Osteoblast (primary cell): Measurements from ENCODE around the gene ACOT6. TPM values are rescaled to one million over a fixed set of nuclear protein-coding genes. Genes with fewer than 3 reads are reported as not detected.
"Not testable (repeated sequence)": the region's sequence is repeated elsewhere in the genome, so short reads cannot be mapped to it uniquely, and the experiment has no call there.

ENCODE experiments used
- DNase-seq: peaks from one replicate; pipeline ENCODE4 v3.0.0; 2011; ENCODE audit warnings: low spot score, mixed read lengths; ENCODE audit not compliant: insufficient read length; ENCODE audit errors: missing footprints
- H2AFZ ChIP-seq: 2 replicates; pipeline ENCODE4 v1.6.0; 2011; ENCODE audit warnings: mild to moderate bottlenecking, low read length
- H3K27ac ChIP-seq: 2 replicates; pipeline ENCODE4 v1.5.1; 2011; ENCODE audit warnings: mild to moderate bottlenecking, low read depth, low read length, moderate library complexity
- H3K27me3 ChIP-seq: 2 replicates; pipeline ENCODE4 v1.6.0; 2012; ENCODE audit warnings: mild to moderate bottlenecking, control low read depth, inconsistent platforms, low read length, moderate library complexity; ENCODE audit not compliant: insufficient read depth
- H3K36me3 ChIP-seq: 2 replicates; pipeline ENCODE4 v1.5.1; 2011; ENCODE audit warnings: mild to moderate bottlenecking, low read length, control low read depth, moderate library complexity; ENCODE audit not compliant: insufficient read depth
- H3K4me1 ChIP-seq: 2 replicates; pipeline ENCODE4 v1.5.1; 2011; ENCODE audit warnings: mild to moderate bottlenecking, low read length, control low read depth, moderate library complexity; ENCODE audit not compliant: insufficient read depth
- H3K4me2 ChIP-seq: 2 replicates; pipeline ENCODE4 v1.6.0; 2011; ENCODE audit warnings: mild to moderate bottlenecking, low read length; ENCODE audit not compliant: insufficient read depth
- H3K4me3 ChIP-seq: fragments of 200-600 bp; sonication (generic); 3 replicates; pipeline ENCODE4 v1.5.1; 2012; ENCODE audit warnings: mild to moderate bottlenecking, low read length, inconsistent platforms; ENCODE audit not compliant: insufficient read depth
- H3K79me2 ChIP-seq: 2 replicates; pipeline ENCODE4 v1.6.0; 2012; ENCODE audit warnings: mild to moderate bottlenecking, low read length, control low read depth, inconsistent platforms; ENCODE audit not compliant: insufficient read depth
- H3K9me3 ChIP-seq: 2 replicates; pipeline ENCODE4 v1.5.1; 2011; ENCODE audit warnings: low read depth, low read length, control low read depth
- H4K20me1 ChIP-seq: 2 replicates; pipeline ENCODE4 v1.6.0; 2012; ENCODE audit warnings: mild to moderate bottlenecking, low read length, control low read depth; ENCODE audit not compliant: insufficient read depth
- CTCF ChIP-seq: IDR thresholded peaks from 2 replicates; pipeline ENCODE4 v1.5.1; 2011; ENCODE audit warnings: mild to moderate bottlenecking, low read depth, low read length, moderate library complexity; ENCODE audit errors: extremely low read depth
- total RNA-seq: library from RNA; depleted of rRNA; stranded (reverse); fragments of >200 nt; gene quantifications from 2 replicates; pipeline ENCODE4 v1.2.3, GENCODE V29; 2012

ACOT6 gene
- total RNA-seq, 1 donor = not detected

- H3K4me1 ChIP-seq = peaks cover 17% of the 10 kb centered on the region
- H3K4me2 ChIP-seq = peak overlapping the region; percentile 81
- H3K79me2 ChIP-seq = peaks cover 19% of the 10 kb centered on the region
- H3K27me3 ChIP-seq = no peaks in the 10 kb centered on the region
- peak overlapping the region; percentile 76 for H3K27ac ChIP-seq
- H3K4me3 ChIP-seq = peak overlapping the region; percentile 88
- no peaks in the 10 kb centered on the region for H4K20me1 ChIP-seq
- TF ChIP-seq CTCF = no peak
- peak overlapping the region; percentile 82 for H2AFZ ChIP-seq
- DNase-seq = peak; percentile 77
- H3K36me3 ChIP-seq = no peaks in the 10 kb centered on the region
- no peaks in the 10 kb centered on the region for H3K9me3 ChIP-seq
Observed at GRCh38 chr14:73567951-73568885, 44.1 kb upstream of the ACOT6 start.

- Histone ChIP-seq H3K4me2 (peak overlapping the region; percentile 81), H3K27ac (peak overlapping the region; percentile 76), H2AFZ (peak overlapping the region; percentile 82), H3K79me2 (peaks cover 19% of the 10 kb centered on the region), H3K4me3 (peak overlapping the region; percentile 88), H3K4me1 (peaks cover 17% of the 10 kb centered on the region)
- H4K20me1 ChIP-seq, H3K27me3 ChIP-seq, DNase-seq, H3K9me3 ChIP-seq, H3K36me3 ChIP-seq: not testable (repeated sequence)
Observed at GRCh38 chr14:73568886-73569184, 43.5 kb upstream of the ACOT6 start.

- Histone ChIP-seq H3K4me3 (peak within 1 kb of the TSS; percentile 88), H3K79me2 (peaks cover 19% of the 10 kb centered on the region), H3K27ac (peak within 1 kb of the TSS; percentile 76), H2AFZ (peak within 1 kb of the TSS; percentile 82), H3K4me1 (peaks cover 17% of the 10 kb centered on the region), H3K4me2 (peak within 1 kb of the TSS; percentile 81)
- not testable (repeated sequence) for H4K20me1 ChIP-seq, H3K36me3 ChIP-seq, H3K27me3 ChIP-seq, H3K9me3 ChIP-seq
- DNase-seq = peak; percentile 95
- peak; percentile 6 for TF ChIP-seq CTCF
Observed at GRCh38 chr14:73569185-73569958, 42.9 kb upstream of the ACOT6 start, which contains the start of gene ACOT2. ACOT2 (plus strand) TSS chr14:73569213; CDS start chr14:73569241, 28 bp downstream.

- H3K4me3 ChIP-seq, H4K20me1 ChIP-seq, H3K27ac ChIP-seq, H2AFZ ChIP-seq, H3K9me3 ChIP-seq, H3K27me3 ChIP-seq, H3K36me3 ChIP-seq: not testable (repeated sequence)
- peak; percentile 65 for TF ChIP-seq CTCF
- DNase-seq = peak; percentile 82
- Histone ChIP-seq H3K4me2 (peak overlapping the region; percentile 81), H3K79me2 (peaks cover 19% of the 10 kb centered on the region), H3K4me1 (peaks cover 17% of the 10 kb centered on the region)
Observed at GRCh38 chr14:73570913-73571312, 41.4 kb upstream of the ACOT6 start.

GRCh38 chr14:73573034-73573433 lies 39.3 kb upstream of the ACOT6 start:
- H4K20me1 ChIP-seq, DNase-seq, H3K79me2 ChIP-seq, H3K27ac ChIP-seq, H3K27me3 ChIP-seq, H3K36me3 ChIP-seq, H3K4me2 ChIP-seq, H3K4me3 ChIP-seq, H2AFZ ChIP-seq, H3K9me3 ChIP-seq: not testable (repeated sequence)
- peaks cover 14% of the 10 kb centered on the region for H3K4me1 ChIP-seq

GRCh38 chr14:73573740-73574139 lies 38.6 kb upstream of the ACOT6 start:
- not testable (repeated sequence) for H4K20me1 ChIP-seq, H3K27ac ChIP-seq, H3K9me3 ChIP-seq, H3K4me1 ChIP-seq, DNase-seq, H2AFZ ChIP-seq, H3K27me3 ChIP-seq, H3K4me2 ChIP-seq, H3K36me3 ChIP-seq, H3K4me3 ChIP-seq, H3K79me2 ChIP-seq
